Spleen (tissue), 7 donors: Measurements from ENCODE around the gene UNC13B.

Experiments
- CTCF ChIP-seq, 11 experiments: fragments of 200-600 bp in 7 of 11; fragments of 450-650 bp in 4 of 11; sonication (generic) in 4 of 11; IDR thresholded peaks in 8 of 11; conservative IDR thresholded peaks in 3 of 11; 1 replicate in 7 of 11; 2 replicates in 4 of 11; pipeline versions ENCODE4 v1.4.0 to v1.8.0; 2016 to 2021; ENCODE audit warnings: antibody characterized with exemption in 11 of 11, inconsistent platforms in 4 of 11, mild to moderate bottlenecking in 1 of 11
- POLR2AphosphoS5 ChIP-seq, 3 donors: sonication (generic); formaldehyde crosslinking; IDR thresholded peaks; one replicate each; pipeline ENCODE4 v1.5.1; 2017; ENCODE audit warnings: antibody characterized with exemption in 3 of 3
- donor health status: DM: no; HTN: no; CAD: no; lungs with moderate emphysema.
- donor health status: DM: no; HTN: no; CAD: no.
- donor health status: DM: no; HTN: no; CAD: no.

GRCh38 chr9:35142037-35142436, 19.8 kb upstream of the UNC13B start:
- TF ChIP-seq CTCF (IDR thresholded peaks at IDR 0.05 in 8 of 11, conservative IDR thresholded peaks at IDR 0.05 in 3 of 11) (no peak), POLR2AphosphoS5 (IDR thresholded peaks at IDR 0.05) (no peak)
